SJCRH30 (cell line): ENCODE data around the gene CD46. TPM values are rescaled to one million over a fixed set of nuclear protein-coding genes. Genes with fewer than 3 reads are reported as not detected.
"Not testable (repeated sequence)": the region's sequence is repeated elsewhere in the genome, so short reads cannot be mapped to it uniquely, and the experiment has no call there.

ENCODE experiments used
- DNase-seq, 2 experiments: peaks; one replicate each; pipeline ENCODE4 v3.0.0-alpha.2; 2015 to 2020
- H3K27ac ChIP-seq: fragments of 250-450 bp; sonication (Bioruptor Pico); 2 replicates; pipeline ENCODE4 v1.5.1; 2020; ENCODE audit warnings: mild to moderate bottlenecking, moderate library complexity
- H3K27me3 ChIP-seq: fragments of 250-450 bp; sonication (Bioruptor Pico); 2 replicates; pipeline ENCODE4 v1.5.1; 2020; ENCODE audit warnings: mild to moderate bottlenecking, moderate library complexity
- H3K36me3 ChIP-seq: fragments of 250-450 bp; sonication (Bioruptor Pico); 2 replicates; pipeline ENCODE4 v1.5.1; 2020; ENCODE audit warnings: mild to moderate bottlenecking, moderate library complexity
- H3K4me1 ChIP-seq: fragments of 250-450 bp; sonication (Bioruptor Pico); 2 replicates; pipeline ENCODE4 v1.5.1; 2020; ENCODE audit warnings: mild to moderate bottlenecking, moderate library complexity
- H3K4me3 ChIP-seq: fragments of 250-450 bp; sonication (Bioruptor Pico); 2 replicates; pipeline ENCODE4 v1.5.1; 2020; ENCODE audit warnings: mild to moderate bottlenecking, moderate library complexity
- H3K9me3 ChIP-seq: fragments of 250-450 bp; sonication (Bioruptor Pico); replicated peaks from 2 replicates; pipeline ENCODE4 v1.5.1; 2020; ENCODE audit warnings: mild to moderate bottlenecking, moderate library complexity
- total RNA-seq: library from RNA; depleted of rRNA; stranded (reverse); fragments of >200 nt; shearing (Covaris generic); gene quantifications from 2 replicates; pipeline ENCODE4 v1.2.3, GENCODE V29; 2014

CD46 gene
- total RNA-seq, 1 experiment from 2014 or later, result 95.1 TPM

DNA sequence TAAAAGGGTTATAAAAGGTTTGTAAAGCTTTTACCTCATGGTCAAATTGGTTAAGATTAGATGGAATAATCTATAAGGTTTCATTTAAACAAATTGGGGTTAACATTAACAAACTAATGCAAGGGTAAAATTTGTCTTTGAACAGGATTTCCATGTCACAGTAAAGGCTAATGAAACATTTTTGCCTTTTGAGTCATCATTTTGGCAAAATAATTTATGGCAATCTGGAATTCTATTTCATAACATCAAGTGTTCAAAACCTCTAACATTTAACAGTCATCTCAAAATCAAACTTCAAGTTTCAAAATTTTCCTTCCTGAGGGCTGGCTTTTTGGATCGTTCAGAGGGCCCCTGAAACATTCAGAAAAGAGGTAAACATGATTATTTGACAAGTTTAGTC lies 6.6 kb upstream of the CD46 start:
- no peak overlapping the region for H3K27ac ChIP-seq
- DNase-seq, result no peak
- no peaks in the 10 kb centered on the region; the same call in 1 of the 2 replicates for H3K9me3 ChIP-seq
- H3K4me1 ChIP-seq, result peaks cover 15% of the 10 kb centered on the region
- H3K36me3 ChIP-seq, result no peaks in the 10 kb centered on the region
- H3K27me3 ChIP-seq, result no peaks in the 10 kb centered on the region
- H3K4me3 ChIP-seq, result no peak overlapping the region

- Histone ChIP-seq H3K27ac (no peak overlapping the region), H3K4me3 (no peak overlapping the region), H3K27me3 (no peaks in the 10 kb centered on the region), H3K36me3 (no peaks in the 10 kb centered on the region), H3K9me3 (no peaks in the 10 kb centered on the region; the same call in 1 of the 2 replicates), H3K4me1 (peaks cover 15% of the 10 kb centered on the region)
- DNase-seq, result no peak
These were observed 5.8 kb upstream of the CD46 start for GRCh38 chr1:207745839-207746767.

DNA sequence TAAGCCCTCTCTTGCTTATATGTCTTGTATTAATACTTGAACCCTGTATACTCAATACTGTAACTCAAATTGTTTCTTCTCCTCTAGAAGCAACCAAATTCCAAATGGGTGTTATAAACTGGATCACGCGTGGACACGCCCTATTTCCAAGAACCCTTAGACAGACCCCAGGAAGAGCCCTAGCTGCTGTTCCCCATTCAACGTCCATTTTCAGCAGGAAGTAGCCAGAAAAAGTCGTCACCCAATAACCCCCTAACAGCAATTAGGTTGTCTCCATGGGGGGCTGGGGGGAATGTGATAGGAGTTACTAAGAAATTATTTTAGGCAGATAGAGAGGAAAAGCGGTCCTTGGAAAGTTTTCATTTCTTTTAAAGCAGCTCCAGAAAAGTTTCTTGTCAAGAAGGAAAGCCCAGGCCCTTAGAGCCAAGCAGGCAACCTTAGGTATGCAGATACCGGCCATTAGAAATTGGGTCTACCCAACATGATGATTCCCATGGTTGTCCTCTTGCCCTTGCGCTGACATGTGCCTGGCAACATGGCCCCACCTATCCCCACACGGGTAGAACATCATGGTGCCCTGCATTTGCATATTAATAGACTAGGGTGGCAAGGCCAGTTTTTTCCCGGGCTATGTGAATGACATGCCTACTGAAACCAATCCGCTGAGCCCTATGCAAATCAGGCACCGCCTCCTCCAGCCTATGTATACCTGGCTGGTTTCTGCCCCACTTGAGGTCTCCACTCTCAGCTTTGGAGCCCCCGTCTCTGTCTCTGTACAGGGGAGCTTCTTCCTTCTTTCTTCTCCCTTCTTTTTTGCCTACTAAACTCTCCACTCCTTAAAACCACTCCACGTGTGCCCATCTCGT lies 4.0 kb upstream of the CD46 start:
- no peak overlapping the region for H3K27ac ChIP-seq
- no peaks in the 10 kb centered on the region for H3K36me3 ChIP-seq
- peak in 1 of 2 experiments; percentile 8 for DNase-seq
- H3K9me3 ChIP-seq, result no peaks in the 10 kb centered on the region; the same call in 1 of the 2 replicates
- H3K4me1 ChIP-seq, result peaks cover 15% of the 10 kb centered on the region
- no peak overlapping the region for H3K4me3 ChIP-seq
- H3K27me3 ChIP-seq, result no peaks in the 10 kb centered on the region

GRCh38 chr1:207748737-207749528 lies 2.9 kb upstream of the CD46 start:
- Histone ChIP-seq H3K27ac (no peak overlapping the region), H3K9me3 (no peaks in the 10 kb centered on the region; the same call in 1 of the 2 replicates), H3K4me3 (no peak overlapping the region), H3K4me1 (peaks cover 15% of the 10 kb centered on the region), H3K27me3 (no peaks in the 10 kb centered on the region), H3K36me3 (no peaks in the 10 kb centered on the region)
- peak; percentile 47 to 75 for DNase-seq

DNA sequence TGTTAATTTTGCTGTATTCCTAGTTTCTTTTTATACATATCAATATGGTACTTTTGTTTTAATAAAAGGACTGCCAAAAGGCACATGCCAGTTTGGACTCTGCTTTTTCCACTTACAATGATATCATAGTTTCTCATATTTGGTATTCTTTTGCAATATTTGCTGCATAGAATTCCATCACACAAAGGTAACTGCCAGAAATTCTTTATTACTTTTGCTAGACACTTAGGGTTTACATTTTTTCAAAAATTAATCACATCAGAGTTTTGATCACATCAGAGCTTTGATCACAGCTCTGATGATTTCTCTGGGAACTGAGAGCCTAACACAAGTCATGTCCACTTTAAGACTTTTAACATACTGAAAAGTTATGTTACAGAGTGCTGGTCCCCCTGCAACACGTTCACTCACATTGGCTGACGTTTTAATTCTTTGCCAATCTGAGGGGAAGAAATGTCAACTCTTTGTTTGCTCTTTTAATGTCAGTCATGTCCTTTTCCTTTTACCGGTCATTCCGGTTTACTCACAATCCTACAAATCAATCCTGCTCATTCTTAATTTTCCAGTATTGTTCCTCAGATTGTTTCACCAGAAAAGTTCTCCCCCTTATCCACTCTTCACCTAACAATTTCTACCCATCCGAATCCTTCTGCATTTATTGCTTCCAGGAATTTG lies 1.1 kb upstream of the CD46 start:
- H3K36me3 ChIP-seq, result no peaks in the 10 kb centered on the region
- peaks cover 15% of the 10 kb centered on the region for H3K4me1 ChIP-seq
- H3K27ac ChIP-seq, result peak overlapping the region; percentile 67; the same call in 1 of the 2 replicates
- H3K27me3 ChIP-seq, result no peaks in the 10 kb centered on the region
- DNase-seq, result no peak
- H3K9me3 ChIP-seq, result no peaks in the 10 kb centered on the region
- H3K4me3 ChIP-seq, result peak overlapping the region; percentile 89

DNA sequence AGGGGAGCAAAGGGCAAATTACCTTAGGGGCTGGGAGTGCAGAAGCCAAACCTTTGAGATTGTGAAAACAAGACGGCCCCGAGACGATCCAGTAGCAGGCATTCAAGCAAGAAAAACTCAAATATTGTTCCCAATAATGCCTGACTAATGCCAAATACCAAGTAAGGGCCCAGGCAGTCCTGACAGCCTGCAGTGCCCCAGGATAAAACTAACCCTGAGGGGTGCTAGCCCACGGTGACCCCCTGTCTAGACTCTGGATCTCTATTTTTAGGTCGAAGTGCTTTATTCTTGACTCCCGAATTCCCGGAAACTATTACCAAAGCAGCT lies 428 bp upstream of the CD46 start:
- peaks cover 15% of the 10 kb centered on the region for H3K4me1 ChIP-seq
- not testable (repeated sequence) for H3K27me3 ChIP-seq, H3K9me3 ChIP-seq, H3K36me3 ChIP-seq
- H3K4me3 ChIP-seq, result peak overlapping the region; percentile 89
- peak in 1 of 2 experiments; percentile 14 for DNase-seq
- peak overlapping the region; percentile 67 for H3K27ac ChIP-seq

- H3K9me3 ChIP-seq, result no peaks in the 10 kb centered on the region
- H3K4me3 ChIP-seq, result peak overlapping the region; percentile 89
- H3K4me1 ChIP-seq, result peaks cover 15% of the 10 kb centered on the region
- H3K27me3 ChIP-seq, result no peaks in the 10 kb centered on the region
- H3K36me3 ChIP-seq, result peaks cover 8% of the 10 kb centered on the region; the same call in 1 of the 2 replicates
- peak; percentile 27 to 41 for DNase-seq
- H3K27ac ChIP-seq, result peak overlapping the region; percentile 67
These were observed 673 bp downstream of the CD46 start for GRCh38 chr1:207752456-207752998.

GRCh38 chr1:207753611-207754010 lies 1.8 kb downstream of the CD46 start:
- Histone ChIP-seq H3K36me3 (peaks cover 18% of the 10 kb centered on the region), H3K4me3 (no peak overlapping the region), H3K4me1 (peaks cover 10% of the 10 kb centered on the region), H3K9me3 (no peaks in the 10 kb centered on the region), H3K27me3 (no peaks in the 10 kb centered on the region), H3K27ac (no peak overlapping the region)
- no peak for DNase-seq

GRCh38 chr1:207754011-207754410 lies 2.2 kb downstream of the CD46 start:
- no peak overlapping the region for H3K4me3 ChIP-seq
- H3K36me3 ChIP-seq, result peaks cover 22% of the 10 kb centered on the region
- H3K27me3 ChIP-seq, result no peaks in the 10 kb centered on the region
- no peak overlapping the region for H3K27ac ChIP-seq
- H3K4me1 ChIP-seq, result peaks cover 6% of the 10 kb centered on the region
- no peaks in the 10 kb centered on the region for H3K9me3 ChIP-seq
- no peak for DNase-seq

GRCh38 chr1:207754974-207755700 lies 3.3 kb downstream of the CD46 start:
- H3K9me3 ChIP-seq, result no peaks in the 10 kb centered on the region
- H3K4me1 ChIP-seq, result no peaks in the 10 kb centered on the region
- H3K27ac ChIP-seq, result no peak overlapping the region
- H3K36me3 ChIP-seq, result peaks cover 31% of the 10 kb centered on the region
- DNase-seq, result no peak
- H3K27me3 ChIP-seq, result no peaks in the 10 kb centered on the region
- no peak overlapping the region for H3K4me3 ChIP-seq

- H3K27me3 ChIP-seq, result no peaks in the 10 kb centered on the region
- H3K4me3 ChIP-seq, result no peak overlapping the region
- no peak overlapping the region for H3K27ac ChIP-seq
- peaks cover 37% of the 10 kb centered on the region for H3K36me3 ChIP-seq
- DNase-seq, result no peak
- H3K4me1 ChIP-seq, result no peaks in the 10 kb centered on the region
- no peaks in the 10 kb centered on the region for H3K9me3 ChIP-seq
These were observed 4.2 kb downstream of the CD46 start for GRCh38 chr1:207755846-207756693.

DNA sequence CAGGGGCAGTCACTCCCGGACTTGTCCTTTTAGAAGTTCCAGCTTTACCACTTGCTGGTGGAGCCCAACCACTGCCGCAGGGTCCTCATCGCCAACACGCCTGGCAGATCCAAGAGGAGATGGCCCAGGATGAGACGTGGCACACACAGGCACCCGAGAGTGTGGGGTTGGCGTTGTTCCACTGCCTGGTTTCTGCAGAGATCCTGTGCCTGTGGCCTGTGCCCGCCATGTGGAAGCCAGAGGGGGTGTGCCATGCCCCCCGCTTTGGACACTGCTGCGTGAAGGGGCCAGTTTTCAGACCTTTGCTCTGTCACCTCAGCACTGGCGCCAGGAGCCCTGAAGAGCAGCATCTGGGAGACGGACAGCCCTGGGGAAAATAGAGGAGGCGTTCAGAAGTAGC lies 10.8 kb downstream of the CD46 start:
- DNase-seq, result no peak
- H3K9me3 ChIP-seq, result no peaks in the 10 kb centered on the region
- H3K36me3 ChIP-seq, result peaks cover 73% of the 10 kb centered on the region

More for the DNA sequence above, 10.8 kb downstream of the CD46 start:
- Histone ChIP-seq H3K4me3 (no peak overlapping the region), H3K27ac (no peak overlapping the region), H3K4me1 (no peaks in the 10 kb centered on the region), H3K27me3 (no peaks in the 10 kb centered on the region)
